ENCODE measurements around the gene PRKG1. TPM values are rescaled to one million over a fixed set of nuclear protein-coding genes. Genes with fewer than 3 reads are reported as not detected.

Gene PRKG1
- total RNA-seq, 5 donors from 2014 or later (not counting 1 experiment from before 2014, with no cell fraction given) = 0.03 to 0.26 (median 0.19) TPM; not detected in 1

GRCh38 chr10:52105301-52105700 is 1031.0 kb downstream of the PRKG1 start:
- ChIA-PET CTCF (no interaction called here), POLR2A (no interaction called here)
- H3K4me1 Mint-ChIP-seq = no peaks in the 10 kb centered on the region
- H3K4me3 Mint-ChIP-seq = no peak overlapping the region
- no peak overlapping the region for H3K4me3 ChIP-seq (ENCODE audit: control insufficient read depth in 1 of 2, extremely low read depth in 1 of 2, low read length in 1 of 2)
- no peak overlapping the region for H3K27ac ChIP-seq (ENCODE audit: low read length)
- no peaks in the 10 kb centered on the region for H3K9me3 ChIP-seq
- DNase-seq (no peak), ATAC-seq (replicated peaks in 1 of 4) (no peak)
- no peaks in the 10 kb centered on the region for H3K36me3 ChIP-seq (ENCODE audit: control insufficient read depth in 2 of 2, extremely low read depth in 1 of 2, insufficient read depth in 1 of 2, low read length in 1 of 2)
- no peaks in the 10 kb centered on the region for H3K27me3 ChIP-seq (replicated peaks in 1 of 2; ENCODE audit: control insufficient read depth in 2 of 2, extremely low read depth in 1 of 2, insufficient read depth in 2 of 2, low read length in 1 of 2)
- no peaks in the 10 kb centered on the region for H3K27me3 Mint-ChIP-seq
- no peaks in the 10 kb centered on the region for H3K4me1 ChIP-seq (ENCODE audit: control insufficient read depth in 1 of 2, extremely low read depth in 1 of 2, insufficient read depth in 2 of 2, low read length in 2 of 2)
- H3K9me3 Mint-ChIP-seq = no peaks in the 10 kb centered on the region
- H3K27ac Mint-ChIP-seq = no peak overlapping the region
- H3K36me3 Mint-ChIP-seq = no peaks in the 10 kb centered on the region
- no CpG with 5 or more reads among the region's 9 CpGs for WGBS (ENCODE audit: insufficient coverage)

DNA sequence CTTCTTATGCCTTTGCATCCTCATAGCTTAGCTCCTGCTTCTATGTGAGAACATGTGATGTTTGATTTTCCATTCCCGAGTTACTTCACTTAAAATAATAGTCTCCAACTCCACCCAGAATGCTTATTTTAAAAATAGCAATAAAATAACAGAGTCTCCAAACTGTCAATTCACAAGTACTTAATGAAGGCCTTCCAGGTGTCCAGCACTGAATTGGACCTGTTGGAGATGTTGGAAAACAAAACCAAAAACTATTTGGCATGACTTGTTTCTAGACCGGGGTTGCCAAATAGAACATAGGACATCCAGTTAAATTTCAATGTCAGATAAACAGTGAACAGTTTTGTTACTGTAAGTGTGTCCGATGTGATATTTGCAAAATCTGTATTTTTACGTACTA is 1031.7 kb downstream of the PRKG1 start:
- H3K4me1 ChIP-seq (ENCODE audit: control insufficient read depth in 1 of 2, extremely low read depth in 1 of 2, insufficient read depth in 2 of 2, low read length in 2 of 2) = no peaks in the 10 kb centered on the region
- no peaks in the 10 kb centered on the region for H3K9me3 ChIP-seq
- H3K27ac ChIP-seq (ENCODE audit: low read length) = no peak overlapping the region
- no peak overlapping the region for H3K4me3 ChIP-seq (ENCODE audit: control insufficient read depth in 1 of 2, extremely low read depth in 1 of 2, low read length in 1 of 2)
- H3K27me3 ChIP-seq (replicated peaks in 1 of 2; ENCODE audit: control insufficient read depth in 2 of 2, extremely low read depth in 1 of 2, insufficient read depth in 2 of 2, low read length in 1 of 2) = no peaks in the 10 kb centered on the region
- Mint-ChIP-seq H3K4me3 (no peak overlapping the region), H3K4me1 (no peaks in the 10 kb centered on the region), H3K9me3 (no peaks in the 10 kb centered on the region), H3K36me3 (no peaks in the 10 kb centered on the region), H3K27ac (no peak overlapping the region), H3K27me3 (no peaks in the 10 kb centered on the region)
- WGBS (ENCODE audit: insufficient coverage) = no CpG with 5 or more reads among the region's 4 CpGs
- ChIA-PET CTCF (no interaction called here), POLR2A (no interaction called here)
- ATAC-seq (replicated peaks in 1 of 4) = no peak
- H3K36me3 ChIP-seq (ENCODE audit: control insufficient read depth in 2 of 2, extremely low read depth in 1 of 2, insufficient read depth in 1 of 2, low read length in 1 of 2) = no peaks in the 10 kb centered on the region
- DNase-seq = no peak

- Mint-ChIP-seq H3K4me1 (no peaks in the 10 kb centered on the region), H3K4me3 (no peak overlapping the region), H3K27me3 (no peaks in the 10 kb centered on the region), H3K36me3 (no peaks in the 10 kb centered on the region), H3K9me3 (no peaks in the 10 kb centered on the region), H3K27ac (no peak overlapping the region)
- POLR2A ChIA-PET = no interaction called here
- no peaks in the 10 kb centered on the region for H3K4me1 ChIP-seq (ENCODE audit: control insufficient read depth in 1 of 2, extremely low read depth in 1 of 2, insufficient read depth in 2 of 2, low read length in 2 of 2)
- H3K27ac ChIP-seq (ENCODE audit: low read length) = no peak overlapping the region
- CTCF ChIA-PET = no interaction called here
- H3K27me3 ChIP-seq (replicated peaks in 1 of 2; ENCODE audit: control insufficient read depth in 2 of 2, extremely low read depth in 1 of 2, insufficient read depth in 2 of 2, low read length in 1 of 2) = no peaks in the 10 kb centered on the region
- no peak for DNase-seq
- H3K4me3 ChIP-seq (ENCODE audit: control insufficient read depth in 1 of 2, extremely low read depth in 1 of 2, low read length in 1 of 2) = no peak overlapping the region
- ATAC-seq (replicated peaks in 1 of 4) = no peak
- no peaks in the 10 kb centered on the region for H3K9me3 ChIP-seq
- H3K36me3 ChIP-seq (ENCODE audit: control insufficient read depth in 2 of 2, extremely low read depth in 1 of 2, insufficient read depth in 1 of 2, low read length in 1 of 2) = no peaks in the 10 kb centered on the region
Observed at GRCh38 chr10:52106899-52107298, 1032.6 kb downstream of the PRKG1 start.

DNA sequence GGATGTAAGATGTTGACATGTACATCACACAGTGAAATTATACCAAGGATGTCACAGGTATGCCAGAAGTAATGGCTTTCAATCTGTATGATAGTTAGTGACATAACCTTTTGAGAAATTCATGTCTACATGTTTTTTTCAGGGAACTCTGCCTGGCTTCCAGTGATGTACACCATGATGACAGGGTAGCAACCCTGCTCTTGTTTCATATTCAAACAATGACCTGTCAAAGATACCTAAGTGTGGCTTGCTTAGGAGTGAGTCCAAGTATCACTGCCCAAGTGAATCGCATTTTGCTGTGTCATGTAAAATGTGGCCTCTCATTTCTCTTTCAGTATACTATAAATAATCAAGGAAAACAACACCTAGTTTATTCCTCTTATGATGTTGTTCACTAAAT is 1033.9 kb downstream of the PRKG1 start:
- WGBS (ENCODE audit: insufficient coverage) = no CpG with 5 or more reads among the region's 1 CpG
- ChIA-PET CTCF (interaction anchor here in 1 of 2 donors (0.5 kb wide), 1 partner anchor 194 kb away, joined by 6 read pairs; no protein-coding TSS in a partner anchor), POLR2A (no interaction called here)
- H3K27ac Mint-ChIP-seq = no peak overlapping the region
- no peaks in the 10 kb centered on the region for H3K9me3 Mint-ChIP-seq
- H3K27me3 ChIP-seq (replicated peaks in 1 of 2; ENCODE audit: control insufficient read depth in 2 of 2, extremely low read depth in 1 of 2, insufficient read depth in 2 of 2, low read length in 1 of 2) = no peaks in the 10 kb centered on the region
- no peak overlapping the region for H3K27ac ChIP-seq (ENCODE audit: low read length)
- H3K36me3 ChIP-seq (ENCODE audit: control insufficient read depth in 2 of 2, extremely low read depth in 1 of 2, insufficient read depth in 1 of 2, low read length in 1 of 2) = no peaks in the 10 kb centered on the region
- H3K4me3 Mint-ChIP-seq = no peak overlapping the region
- no peaks in the 10 kb centered on the region for H3K4me1 Mint-ChIP-seq
- H3K9me3 ChIP-seq = no peaks in the 10 kb centered on the region
- no peak overlapping the region for H3K4me3 ChIP-seq (ENCODE audit: control insufficient read depth in 1 of 2, extremely low read depth in 1 of 2, low read length in 1 of 2)
- no peaks in the 10 kb centered on the region for H3K4me1 ChIP-seq (ENCODE audit: control insufficient read depth in 1 of 2, extremely low read depth in 1 of 2, insufficient read depth in 2 of 2, low read length in 2 of 2)
- DNase-seq (no peak), ATAC-seq (replicated peaks in 1 of 4) (no peak)
- H3K36me3 Mint-ChIP-seq = no peaks in the 10 kb centered on the region
- no peaks in the 10 kb centered on the region for H3K27me3 Mint-ChIP-seq

DNA sequence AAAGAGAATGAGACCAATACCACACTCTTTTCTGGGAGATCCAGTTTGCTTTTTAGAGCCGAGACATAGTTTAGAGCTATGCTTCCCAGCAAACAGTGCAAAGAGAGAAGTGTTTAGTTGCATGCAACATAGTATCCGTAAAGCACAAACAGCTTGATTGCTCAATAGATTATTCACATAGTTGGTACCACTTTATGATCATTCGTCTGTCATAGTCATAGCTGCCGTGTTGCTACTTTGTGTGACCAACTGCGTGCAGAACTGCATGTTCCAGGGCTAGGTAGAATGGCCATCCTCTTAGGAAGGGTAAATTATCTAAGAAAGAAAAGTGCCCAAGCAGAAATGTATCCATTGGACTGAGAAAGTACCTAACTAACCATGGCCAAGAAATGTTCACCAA is 1036.3 kb downstream of the PRKG1 start:
- Histone ChIP-seq H3K4me1 (ENCODE audit: control insufficient read depth in 1 of 2, extremely low read depth in 1 of 2, insufficient read depth in 2 of 2, low read length in 2 of 2) (no peaks in the 10 kb centered on the region), H3K4me3 (ENCODE audit: control insufficient read depth in 1 of 2, extremely low read depth in 1 of 2, low read length in 1 of 2) (no peak overlapping the region), H3K27me3 (replicated peaks in 1 of 2; ENCODE audit: control insufficient read depth in 2 of 2, extremely low read depth in 1 of 2, insufficient read depth in 2 of 2, low read length in 1 of 2) (no peaks in the 10 kb centered on the region), H3K27ac (ENCODE audit: low read length) (no peak overlapping the region), H3K36me3 (ENCODE audit: control insufficient read depth in 2 of 2, extremely low read depth in 1 of 2, insufficient read depth in 1 of 2, low read length in 1 of 2) (no peaks in the 10 kb centered on the region), H3K9me3 (no peaks in the 10 kb centered on the region)
- no peaks in the 10 kb centered on the region for H3K27me3 Mint-ChIP-seq
- no peak overlapping the region for H3K4me3 Mint-ChIP-seq
- no peaks in the 10 kb centered on the region for H3K4me1 Mint-ChIP-seq
- H3K36me3 Mint-ChIP-seq = no peaks in the 10 kb centered on the region
- ChIA-PET POLR2A (no interaction called here), CTCF (no interaction called here)
- DNase-seq (no peak), ATAC-seq (replicated peaks in 1 of 4) (no peak)
- H3K9me3 Mint-ChIP-seq = no peaks in the 10 kb centered on the region
- no peak overlapping the region for H3K27ac Mint-ChIP-seq
- WGBS (ENCODE audit: insufficient coverage) = 83% methylated on average over 1 of the region's 5 CpGs

DNA sequence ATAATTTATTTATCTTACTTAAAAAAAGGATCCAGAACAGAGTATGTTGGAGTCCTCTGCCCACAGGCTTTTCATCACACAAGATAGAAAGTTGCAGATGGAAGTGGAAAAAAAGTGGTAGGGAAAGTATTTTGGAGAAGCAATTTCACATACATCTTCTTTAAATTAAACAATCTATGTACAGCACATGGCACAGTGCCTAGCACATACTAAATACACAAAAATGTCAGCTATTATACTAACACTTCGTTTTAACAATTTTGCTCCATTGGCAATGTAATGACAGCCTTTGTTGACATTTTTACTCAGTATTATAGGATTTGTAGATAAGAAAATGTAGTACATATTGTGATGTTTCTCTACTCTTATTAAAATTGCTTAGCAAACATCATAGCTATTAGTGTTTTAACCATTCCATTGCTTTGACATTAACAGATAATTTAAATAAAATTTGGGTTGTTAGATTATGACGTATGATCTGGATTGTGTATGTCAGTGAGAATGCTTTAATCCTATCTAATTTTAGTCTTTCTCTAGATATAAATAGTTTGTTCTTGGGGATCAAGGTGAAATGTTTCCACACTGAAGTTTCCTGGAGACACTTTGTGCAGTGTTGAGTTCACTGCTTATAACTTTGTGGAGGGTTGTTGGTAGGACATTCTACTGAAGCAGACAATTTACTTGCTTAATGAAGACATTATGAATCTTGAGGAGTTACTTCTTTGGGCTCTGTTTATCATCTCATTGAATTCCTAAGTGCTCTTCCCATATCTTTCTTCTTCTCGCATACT is 1037.0 kb downstream of the PRKG1 start:
- Histone ChIP-seq H3K27me3 (replicated peaks in 1 of 2; ENCODE audit: control insufficient read depth in 2 of 2, extremely low read depth in 1 of 2, insufficient read depth in 2 of 2, low read length in 1 of 2) (no peaks in the 10 kb centered on the region), H3K36me3 (ENCODE audit: control insufficient read depth in 2 of 2, extremely low read depth in 1 of 2, insufficient read depth in 1 of 2, low read length in 1 of 2) (no peaks in the 10 kb centered on the region), H3K4me3 (ENCODE audit: control insufficient read depth in 1 of 2, extremely low read depth in 1 of 2, low read length in 1 of 2) (no peak overlapping the region), H3K4me1 (ENCODE audit: control insufficient read depth in 1 of 2, extremely low read depth in 1 of 2, insufficient read depth in 2 of 2, low read length in 2 of 2) (no peaks in the 10 kb centered on the region), H3K27ac (ENCODE audit: low read length) (no peak overlapping the region), H3K9me3 (no peaks in the 10 kb centered on the region)
- no peak overlapping the region for H3K27ac Mint-ChIP-seq
- no peaks in the 10 kb centered on the region for H3K4me1 Mint-ChIP-seq
- POLR2A ChIA-PET = no interaction called here
- H3K27me3 Mint-ChIP-seq = no peaks in the 10 kb centered on the region
- DNase-seq (no peak), ATAC-seq (replicated peaks in 1 of 4) (no peak)
- CTCF ChIA-PET = no interaction called here
- WGBS (ENCODE audit: insufficient coverage) = no CpG with 5 or more reads among the region's 3 CpGs
- no peaks in the 10 kb centered on the region for H3K9me3 Mint-ChIP-seq
- no peak overlapping the region for H3K4me3 Mint-ChIP-seq
- no peaks in the 10 kb centered on the region for H3K36me3 Mint-ChIP-seq

DNA sequence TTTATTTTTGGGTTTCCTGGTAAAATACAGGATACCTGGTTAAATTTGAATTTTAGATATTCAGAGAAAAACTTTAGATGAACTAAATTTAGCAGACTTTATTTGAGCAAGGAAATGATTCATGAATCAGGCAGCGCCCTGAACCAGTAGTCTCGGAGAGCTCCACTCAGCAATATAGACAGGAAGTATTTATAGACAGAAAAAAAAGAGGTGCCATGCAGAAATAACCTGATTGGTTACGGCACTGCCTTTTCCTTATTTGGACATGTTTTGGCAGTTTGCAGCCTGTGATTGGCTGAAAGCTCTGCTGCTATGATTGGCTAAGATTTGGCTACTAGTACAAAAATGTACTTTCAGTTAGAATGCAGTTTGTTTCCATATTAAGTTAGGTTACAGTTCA is 1041.5 kb downstream of the PRKG1 start:
- H3K4me1 Mint-ChIP-seq = no peaks in the 10 kb centered on the region
- no peaks in the 10 kb centered on the region for H3K27me3 ChIP-seq (replicated peaks in 1 of 2; ENCODE audit: control insufficient read depth in 2 of 2, extremely low read depth in 1 of 2, insufficient read depth in 2 of 2, low read length in 1 of 2)
- WGBS (ENCODE audit: insufficient coverage) = 69% methylated on average over 3 of the region's 3 CpGs
- H3K9me3 Mint-ChIP-seq = peaks cover 0 to 3% (median 0%) of the 10 kb centered on the region in 3 donors
- no peak overlapping the region for H3K27ac ChIP-seq (ENCODE audit: low read length)
- DNase-seq = no peak
- H3K4me3 ChIP-seq (ENCODE audit: control insufficient read depth in 1 of 2, extremely low read depth in 1 of 2, low read length in 1 of 2) = no peak overlapping the region
- ATAC-seq (replicated peaks in 1 of 4) = no peak
- H3K27me3 Mint-ChIP-seq = no peaks in the 10 kb centered on the region
- no peaks in the 10 kb centered on the region for H3K4me1 ChIP-seq (ENCODE audit: control insufficient read depth in 1 of 2, extremely low read depth in 1 of 2, insufficient read depth in 2 of 2, low read length in 2 of 2)
- H3K4me3 Mint-ChIP-seq = no peak overlapping the region
- CTCF ChIA-PET = no interaction called here
- no peaks in the 10 kb centered on the region for H3K36me3 Mint-ChIP-seq
- H3K9me3 ChIP-seq = no peaks in the 10 kb centered on the region
- no peaks in the 10 kb centered on the region for H3K36me3 ChIP-seq (ENCODE audit: control insufficient read depth in 2 of 2, extremely low read depth in 1 of 2, insufficient read depth in 1 of 2, low read length in 1 of 2)
- POLR2A ChIA-PET = no interaction called here
- no peak overlapping the region for H3K27ac Mint-ChIP-seq
